AG04450 (cell line): ENCODE results near the gene TMEM63C. TPM values are rescaled to one million over a fixed set of nuclear protein-coding genes. Genes with fewer than 3 reads are reported as not detected.
"Not testable (repeated sequence)": the region's sequence is repeated elsewhere in the genome, so short reads cannot be mapped to it uniquely, and the experiment has no call there.

ENCODE experiments used
- CTCF ChIA-PET: fragments of 300-600, 350-600 bp; formaldehyde crosslinking; extraction: SDS; loops from one replicate; lab custom pipeline; 2022; ENCODE audit warnings: antibody characterized with exemption, inconsistent platforms; lab: Charles Lee
- POLR2A ChIA-PET: fragments of 350-600 bp; formaldehyde crosslinking; extraction: SDS; loops from one replicate; lab custom pipeline; 2021; ENCODE audit warnings: antibody characterized with exemption, inconsistent platforms; lab: Yijun Ruan, JAX
- DNase-seq: peaks from one replicate; pipeline ENCODE4 v3.0.0-alpha.2; 2011; ENCODE audit warnings: low read depth, low spot score
- H3K27ac ChIP-seq: one replicate; pipeline ENCODE4 v1.5.1; 2012; ENCODE audit warnings: low read depth, low read length, control low read depth
- H3K27me3 ChIP-seq: one replicate; pipeline ENCODE4 v1.6.0; 2012; ENCODE audit warnings: low read length; ENCODE audit not compliant: control insufficient read depth, insufficient read depth
- H3K4me3 ChIP-seq: 2 replicates; pipeline ENCODE4 v1.5.1; 2011; ENCODE audit warnings: mild to moderate bottlenecking, low read depth, low read length, control low read depth
- H3K9me3 ChIP-seq: 2 replicates; pipeline ENCODE4 v1.5.1; 2012; ENCODE audit warnings: low read length; ENCODE audit not compliant: control insufficient read depth, insufficient read depth
- CTCF ChIP-seq: IDR thresholded peaks from 2 replicates; pipeline ENCODE4 v1.5.1; 2011; ENCODE audit warnings: low read depth, low read length, control low read depth, inconsistent platforms
- polyA plus RNA-seq: library from polyadenylated mRNA; depleted of rRNA; stranded (reverse); fragments of >200 nt; gene quantifications from 2 replicates; pipeline ENCODE4 v1.2.3, GENCODE V29; 2011

TMEM63C gene
- polyA plus RNA-seq, 1 experiment: not detected

GRCh38 chr14:77172916-77173315 lies 8.7 kb upstream of the TMEM63C start:
- H3K27ac ChIP-seq: no peak overlapping the region
- CTCF ChIA-PET: interaction anchor here (0.6 kb wide), 1 partner anchor 301 kb away, joined by 4 read pairs; no protein-coding TSS in a partner anchor

GRCh38 chr14:77173911-77174617 lies 7.5 kb upstream of the TMEM63C start:
- POLR2A ChIA-PET, CTCF ChIA-PET: not testable (repeated sequence)

More at GRCh38 chr14:77172916-77173315, 8.7 kb upstream of the TMEM63C start:
- TF ChIP-seq CTCF: no peak
- Histone ChIP-seq H3K27me3 (peaks cover 7% of the 10 kb centered on the region), H3K9me3 (no peaks in the 10 kb centered on the region), H3K4me3 (no peak overlapping the region)
- POLR2A ChIA-PET: no interaction called here
- no peak for DNase-seq

GRCh38 chr14:77175843-77176242 lies 5.8 kb upstream of the TMEM63C start:
- Histone ChIP-seq H3K27ac (no peak overlapping the region), H3K4me3 (no peak overlapping the region), H3K27me3 (peaks cover 7% of the 10 kb centered on the region), H3K9me3 (no peaks in the 10 kb centered on the region)
- TF ChIP-seq CTCF: no peak
- POLR2A ChIA-PET: no interaction called here
- CTCF ChIA-PET: no interaction called here
- no peak for DNase-seq

More at GRCh38 chr14:77173911-77174617, 7.5 kb upstream of the TMEM63C start:
- H3K27ac ChIP-seq, DNase-seq, H3K27me3 ChIP-seq, H3K9me3 ChIP-seq, H3K4me3 ChIP-seq: not testable (repeated sequence)

- CTCF ChIA-PET: no interaction called here
- POLR2A ChIA-PET: no interaction called here
- DNase-seq: no peak
These were observed 3.9 kb upstream of the TMEM63C start for GRCh38 chr14:77177702-77178101.

GRCh38 chr14:77178656-77179055 lies 2.9 kb upstream of the TMEM63C start:
- no peak for DNase-seq
- Histone ChIP-seq H3K27ac (no peak overlapping the region), H3K27me3 (peaks cover 17% of the 10 kb centered on the region), H3K9me3 (no peaks in the 10 kb centered on the region), H3K4me3 (no peak overlapping the region)
- CTCF ChIA-PET: no interaction called here
- TF ChIP-seq CTCF: no peak
- POLR2A ChIA-PET: no interaction called here

More at GRCh38 chr14:77177702-77178101, 3.9 kb upstream of the TMEM63C start:
- Histone ChIP-seq H3K4me3 (no peak overlapping the region), H3K27me3 (peaks cover 14% of the 10 kb centered on the region), H3K9me3 (no peaks in the 10 kb centered on the region), H3K27ac (no peak overlapping the region)
- TF ChIP-seq CTCF: no peak
